Thoracic aorta endothelial cell (primary cell): ENCODE data around the gene PRXL2C. TPM values are rescaled to one million over a fixed set of nuclear protein-coding genes. Genes with fewer than 3 reads are reported as not detected.

ENCODE experiments used
- total RNA-seq: library from RNA; depleted of rRNA; stranded (reverse); fragments of >200 nt; gene quantifications from 2 replicates; pipeline ENCODE4 v1.2.3, GENCODE V29; 2012

Gene PRXL2C, protein sequence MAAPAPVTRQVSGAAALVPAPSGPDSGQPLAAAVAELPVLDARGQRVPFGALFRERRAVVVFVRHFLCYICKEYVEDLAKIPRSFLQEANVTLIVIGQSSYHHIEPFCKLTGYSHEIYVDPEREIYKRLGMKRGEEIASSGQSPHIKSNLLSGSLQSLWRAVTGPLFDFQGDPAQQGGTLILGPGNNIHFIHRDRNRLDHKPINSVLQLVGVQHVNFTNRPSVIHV
- total RNA-seq, result 16.4 and 24.6 TPM in 2 replicates

DNA sequence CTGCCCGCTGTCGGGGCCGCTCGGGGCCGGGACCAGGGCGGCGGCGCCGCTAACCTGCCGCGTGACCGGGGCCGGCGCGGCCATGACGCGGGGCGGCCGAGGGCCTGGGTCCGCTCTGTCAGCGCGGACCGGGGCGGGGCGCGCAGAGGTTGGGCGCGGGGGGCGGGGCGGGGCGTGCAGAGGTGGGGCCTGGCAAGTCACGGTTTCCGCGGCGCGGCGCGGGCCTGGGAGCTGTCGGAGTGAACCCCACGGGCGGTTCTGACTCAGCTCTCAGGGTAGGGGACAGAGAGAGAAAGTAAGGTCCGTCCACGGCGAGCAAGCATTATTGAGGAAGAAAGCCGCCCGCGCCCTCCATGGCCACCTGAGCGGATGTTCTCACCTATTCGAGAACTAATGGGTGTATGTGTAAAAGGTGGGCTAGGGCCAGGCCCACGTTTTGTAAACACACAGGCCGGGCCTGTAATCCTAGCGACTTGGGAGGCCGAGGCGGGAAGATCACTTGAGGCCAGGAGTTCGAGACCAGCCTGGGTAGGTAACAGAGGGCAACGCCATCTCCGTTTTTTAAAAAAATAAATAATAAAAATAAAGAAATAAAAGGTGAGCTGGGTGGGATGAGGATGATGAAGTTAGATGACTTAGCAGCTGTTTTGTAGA, at the start of gene PRXL2C:
Gene PRXL2C, minus strand, starts transcription at position 120 of the 654 bp plus-strand sequence. Its CDS starts 36 bp downstream, at position 84.

GRCh38 chr9:96619491-96620180, 35.5 kb downstream of the PRXL2C start, which contains the start of gene CDC14B:
Gene CDC14B (minus strand): TSS chr9:96619843. CDS start chr9:96619378, 465 bp downstream.

Other genes starting within 250 kb of the PRXL2C start
- gene ZNF367, start 236.9 kb downstream of the PRXL2C start, total RNA-seq, result 13.8 and 16.7 TPM in 2 replicates
- gene HABP4, start 205.1 kb downstream of the PRXL2C start, total RNA-seq, result 8.1 and 9.4 TPM in 2 replicates
- 2.0 and 2.4 TPM in 2 replicates for gene CDC14B, start 35.5 kb downstream of the PRXL2C start, total RNA-seq
- gene ZNF510, start 122.8 kb upstream of the PRXL2C start, total RNA-seq, result 12.0 and 12.1 TPM in 2 replicates
- 6.2 and 7.3 TPM in 2 replicates for gene ZNF782, start 199.2 kb upstream of the PRXL2C start, total RNA-seq